HG03378 (cell line): Measurements from ENCODE around the gene TMC6.
"Not testable (repeated sequence)": the region's sequence is repeated elsewhere in the genome, so short reads cannot be mapped to it uniquely, and the experiment has no call there.

Experiments
- ATAC-seq: cut with Tn5 transposase; IDR thresholded peaks from one replicate; pipeline ENCODE4 v1.9.1; 2021; ENCODE audit warnings: mild to moderate bottlenecking, moderate library complexity; ENCODE audit not compliant: unreplicated experiment

TMC6 gene

DNA sequence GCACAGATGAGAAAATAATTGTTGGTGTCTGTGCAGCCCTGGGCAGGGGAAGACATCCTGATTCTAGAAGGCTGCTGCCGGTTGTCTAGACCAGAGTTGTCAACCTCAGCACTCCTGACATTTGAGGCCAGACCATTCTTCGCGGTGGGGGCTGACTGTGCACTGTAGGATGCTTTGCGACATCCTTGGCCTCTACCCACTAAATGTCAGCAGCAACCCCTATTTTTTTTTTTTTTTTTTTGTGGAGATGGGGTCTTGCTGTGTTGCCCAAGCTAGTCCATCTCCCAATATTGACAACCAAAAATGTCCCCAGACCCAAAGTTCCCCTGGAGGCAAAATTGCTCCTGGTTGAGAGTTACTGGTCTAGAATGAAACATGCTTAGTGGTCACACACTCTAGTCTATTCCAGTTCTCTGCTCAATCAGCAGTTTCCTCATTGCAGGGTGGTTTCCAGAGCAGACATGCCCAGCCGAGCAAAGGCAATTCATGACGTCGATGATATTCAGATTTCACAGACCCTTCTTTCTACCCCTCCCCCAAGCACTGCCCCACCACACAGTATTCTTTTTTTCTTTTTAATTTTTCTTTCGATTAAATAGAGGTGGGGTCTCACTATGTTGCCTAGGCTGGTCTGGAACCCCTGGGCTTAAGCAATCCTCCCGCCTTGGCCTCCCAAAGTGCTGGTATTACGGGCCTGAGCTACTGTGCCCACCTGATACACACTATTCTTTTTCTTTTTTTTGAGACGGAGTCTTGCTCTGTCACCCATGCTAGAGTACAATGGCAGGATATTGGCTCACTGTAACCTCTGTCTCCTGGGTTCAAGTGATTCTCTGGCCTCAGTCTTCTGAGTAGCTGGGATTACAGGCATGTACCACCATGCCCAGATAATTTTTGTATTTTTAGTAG lies 26.6 kb upstream of the TMC6 start:
- ATAC-seq: peak; percentile 50

DNA sequence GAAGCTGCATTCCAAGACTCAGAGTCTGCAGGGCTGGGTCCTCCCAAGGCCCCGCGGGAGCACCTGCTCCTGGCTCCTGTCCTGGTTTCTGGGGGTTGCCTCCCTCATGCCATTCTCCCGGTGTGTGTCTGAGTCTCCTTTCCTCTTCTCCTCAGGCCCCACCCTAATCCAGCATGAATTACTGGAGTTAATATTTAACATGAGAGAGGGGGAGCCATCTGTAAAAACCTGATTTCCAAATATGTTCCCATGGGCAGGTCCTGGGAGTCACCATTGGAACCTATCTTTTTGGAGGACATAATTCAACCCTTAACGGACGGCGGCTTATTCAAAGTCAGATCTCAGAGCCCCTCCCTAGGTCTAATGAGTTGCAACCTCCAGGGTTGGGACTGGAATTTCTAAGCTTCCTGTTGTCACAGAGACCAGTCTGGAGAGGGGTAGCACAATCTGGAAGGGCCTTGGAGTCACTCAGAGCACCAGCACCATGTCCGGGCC lies 23.0 kb upstream of the TMC6 start:
- ATAC-seq: no peak

GRCh38 chr17:78148286-78149016 lies 19.9 kb upstream of the TMC6 start:
- no peak for ATAC-seq

- peak; percentile 46 for ATAC-seq
These were observed 18.9 kb upstream of the TMC6 start for GRCh38 chr17:78147315-78147998.

GRCh38 chr17:78146881-78147280 lies 18.3 kb upstream of the TMC6 start:
- ATAC-seq: no peak

DNA sequence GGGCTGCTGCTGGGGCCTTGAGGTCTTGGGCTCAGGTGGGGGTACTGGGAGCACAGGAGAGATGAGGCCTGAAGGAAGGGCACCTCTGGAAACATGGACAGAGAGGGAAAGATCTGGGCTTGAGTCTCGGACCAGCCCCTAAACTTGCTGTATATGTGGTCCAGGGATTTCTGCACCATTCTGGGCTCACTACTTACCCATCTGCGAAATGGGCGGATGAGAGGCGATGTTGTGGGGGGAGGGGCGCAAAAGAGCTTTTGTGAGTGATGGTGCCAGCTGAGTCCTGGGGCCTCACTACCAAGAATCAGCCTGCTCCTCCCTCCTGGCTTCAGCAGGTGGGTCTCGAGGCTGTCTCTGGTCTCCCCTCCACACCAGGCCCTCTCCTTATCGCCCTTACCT lies 17.9 kb upstream of the TMC6 start:
- ATAC-seq: no peak

DNA sequence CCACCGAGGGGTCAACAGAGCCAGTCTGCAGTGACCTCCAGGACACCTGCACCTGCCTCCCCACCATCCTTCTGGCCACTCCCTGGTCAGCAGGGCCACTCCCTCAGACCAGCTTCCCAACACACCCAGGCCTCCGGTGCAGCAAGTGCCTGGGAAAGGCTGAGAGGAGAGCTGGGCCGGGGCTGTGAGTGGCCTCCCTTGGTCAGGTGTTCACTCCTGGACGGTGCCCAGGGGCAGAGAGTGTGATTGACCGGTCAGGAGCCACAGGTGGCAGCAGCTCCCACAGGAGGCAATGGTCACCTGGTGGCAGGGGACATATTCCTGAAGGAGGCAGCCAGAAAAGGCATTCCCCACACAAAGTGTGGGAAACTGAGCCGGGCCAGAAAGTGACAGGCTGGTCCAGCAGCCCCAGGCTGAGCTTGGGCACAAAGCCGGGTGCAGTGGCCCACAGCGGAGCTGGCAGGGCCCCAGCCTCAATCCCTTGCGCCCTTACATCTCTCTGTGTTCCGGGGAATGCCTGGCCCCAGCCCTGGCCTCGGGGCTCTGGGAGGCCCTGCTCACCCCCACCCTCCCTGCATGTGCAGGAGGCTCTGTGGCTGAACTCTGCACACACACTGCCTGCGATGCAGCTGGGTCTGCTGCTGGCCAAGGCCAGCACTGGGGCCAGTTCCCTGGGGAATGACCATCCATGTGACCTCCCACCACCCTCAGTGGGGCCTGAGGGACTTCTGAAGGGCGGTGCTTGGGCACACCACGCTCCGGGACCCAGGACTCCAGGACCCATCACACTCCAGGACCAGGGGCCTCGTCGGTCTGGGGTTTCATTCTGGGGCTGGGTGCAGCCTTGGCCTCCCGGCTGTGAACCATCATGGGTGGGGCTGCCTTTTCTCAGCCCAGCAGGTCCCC lies 16.4 kb upstream of the TMC6 start:
- ATAC-seq: no peak

- no peak for ATAC-seq
These were observed 15.7 kb upstream of the TMC6 start for GRCh38 chr17:78144147-78144719.

DNA sequence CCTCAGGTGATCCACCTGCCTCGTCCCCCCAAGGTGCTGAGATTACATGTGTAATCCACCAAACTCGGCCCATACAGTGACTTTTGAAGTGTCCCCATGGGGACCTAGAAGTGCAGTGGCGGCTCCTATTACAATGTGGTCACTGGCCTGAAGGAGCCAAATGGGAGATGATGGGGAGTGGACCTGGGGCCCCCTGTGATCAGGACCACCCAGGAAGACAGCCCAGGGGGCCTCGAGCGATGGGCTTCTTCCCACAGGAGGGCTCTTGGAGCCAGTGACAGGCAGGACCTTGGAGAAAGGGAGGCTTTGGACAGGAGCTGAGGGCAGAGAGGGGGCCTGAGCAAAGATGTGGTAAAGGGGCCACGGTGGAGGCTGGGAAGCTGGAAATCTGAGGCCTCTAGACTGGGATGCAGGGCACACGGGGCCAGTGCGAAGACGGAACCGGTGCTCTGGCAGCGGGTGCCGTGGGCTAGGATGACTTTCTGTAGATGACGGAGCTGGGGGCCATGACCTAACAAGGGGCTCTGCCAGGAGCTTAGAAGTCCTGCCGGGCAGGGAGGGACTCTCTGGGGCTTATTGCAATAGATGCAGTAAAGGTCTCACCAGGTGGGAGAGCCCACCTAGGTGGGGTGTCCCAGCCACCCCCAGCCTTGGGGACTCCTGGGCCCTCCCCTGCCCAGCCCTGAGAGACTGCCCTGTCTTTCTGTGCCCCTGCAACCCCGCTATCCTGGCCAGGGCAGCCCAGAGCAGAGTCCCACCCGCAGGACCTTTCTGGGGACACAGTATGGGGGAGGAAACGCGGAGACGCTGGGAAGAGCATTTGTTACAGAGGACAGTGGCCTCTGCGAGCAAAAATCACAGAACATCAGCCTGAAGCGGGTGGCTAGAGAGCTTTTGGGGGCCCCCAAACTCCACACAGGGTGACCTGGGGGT lies 14.9 kb upstream of the TMC6 start:
- ATAC-seq: no peak

- ATAC-seq: no peak
These were observed 13.7 kb upstream of the TMC6 start for GRCh38 chr17:78142119-78142861.

DNA sequence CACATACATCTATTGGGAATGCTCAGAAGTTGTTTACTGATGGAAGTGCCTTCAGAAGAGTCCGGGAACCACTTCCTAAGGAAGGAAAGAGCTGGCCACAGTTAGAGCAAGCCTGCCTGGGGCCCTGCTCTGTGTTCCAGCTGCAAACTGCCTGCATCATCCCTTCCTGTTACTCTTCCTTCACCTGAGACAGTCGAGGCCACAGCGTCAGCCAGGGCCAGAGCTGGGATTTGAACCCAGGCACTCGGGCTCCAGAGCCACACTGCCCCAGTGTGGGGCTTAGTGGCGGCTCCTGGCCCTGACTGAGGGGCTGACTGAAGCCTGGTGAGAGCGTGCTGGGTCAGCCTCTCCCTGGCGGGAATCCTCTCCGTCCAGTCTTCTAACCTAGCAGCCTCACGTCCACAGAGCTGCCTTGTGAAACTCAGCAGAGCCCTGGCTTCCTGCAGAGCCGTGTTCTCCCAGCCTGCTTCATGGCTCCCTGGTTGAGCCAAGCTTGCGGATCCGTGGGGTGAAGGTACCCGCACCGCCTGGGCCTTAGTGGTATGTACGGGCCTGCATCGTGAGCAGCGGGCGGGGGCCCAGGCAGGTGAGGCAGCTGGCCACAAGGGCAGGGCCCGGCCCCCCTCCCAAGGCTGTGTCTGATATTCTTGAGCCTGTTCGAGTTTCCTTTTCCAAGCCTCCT lies 13.0 kb upstream of the TMC6 start:
- ATAC-seq: no peak

GRCh38 chr17:78140169-78141051 lies 11.9 kb upstream of the TMC6 start:
- peak; percentile 60 for ATAC-seq

DNA sequence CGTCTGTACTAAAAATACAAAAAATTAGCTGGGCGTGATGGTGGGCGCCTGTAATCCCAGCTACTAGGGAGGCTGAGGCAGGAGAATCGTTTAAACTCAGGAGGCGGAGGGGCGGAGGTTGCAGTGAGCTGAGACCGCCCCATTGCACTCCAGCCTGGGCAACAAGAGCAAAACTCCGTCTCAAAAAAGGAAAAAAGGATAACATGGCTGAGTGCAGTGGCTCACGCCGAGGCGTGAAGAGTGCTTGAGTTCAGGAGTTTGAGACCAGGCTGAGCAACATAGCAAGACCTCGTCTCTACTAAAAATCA lies 11.3 kb upstream of the TMC6 start:
- ATAC-seq: not testable (repeated sequence)

GRCh38 chr17:78138204-78139060 lies 9.9 kb upstream of the TMC6 start:
- no peak for ATAC-seq

- no peak for ATAC-seq
These were observed 9.0 kb upstream of the TMC6 start for GRCh38 chr17:78137392-78138203.
